ENCODE results near the gene TMEM97. TPM values are rescaled to one million over a fixed set of nuclear protein-coding genes. Genes with fewer than 3 reads are reported as not detected.

The TMEM97 gene
- total and polyA plus RNA-seq, 9 of the 15 experiments (the other 6 are each of a cell fraction or from before 2014, with no cell fraction given), result 34.6 to 121 (median 76.0) TPM

DNA sequence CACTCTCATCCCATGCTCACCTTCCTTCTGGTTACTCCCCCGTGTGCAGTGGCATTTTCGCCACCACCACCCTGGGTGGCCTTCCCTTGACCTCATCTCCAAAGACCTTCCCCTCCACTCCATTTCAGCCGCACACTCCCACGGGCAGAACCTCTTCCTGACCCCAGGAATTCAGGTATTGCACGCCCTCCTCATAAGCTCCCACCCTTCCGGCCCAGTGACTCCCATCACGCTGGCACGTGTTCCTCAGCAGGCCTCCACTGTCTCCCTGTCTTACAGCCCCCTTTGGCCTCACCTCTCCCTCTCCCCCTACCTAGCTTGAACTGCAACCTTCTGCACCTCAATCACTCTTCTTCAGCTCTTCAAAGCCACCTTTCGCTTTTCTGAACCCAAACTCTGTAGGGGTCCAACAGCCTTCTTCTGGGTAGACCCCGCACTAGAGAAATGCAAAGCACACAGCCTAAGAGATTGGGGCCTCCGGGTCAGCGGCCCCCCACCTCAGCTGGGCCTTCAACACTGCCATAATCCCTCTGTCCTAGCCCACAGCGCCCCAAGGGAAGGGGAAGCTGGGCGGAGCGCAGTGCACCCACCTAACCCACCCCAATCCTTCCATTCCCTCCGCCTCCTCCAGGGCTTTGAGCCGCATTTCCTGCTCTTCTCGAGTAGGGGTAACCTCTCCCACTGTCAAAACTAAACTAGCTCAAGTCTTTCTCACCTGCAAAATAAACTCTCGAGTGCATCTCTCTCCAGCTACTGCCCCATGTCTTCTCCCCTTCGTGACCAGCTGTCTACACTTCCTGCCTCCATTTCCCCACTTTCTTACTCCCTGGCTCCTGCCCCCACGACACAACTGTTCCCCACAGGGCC, 1.7 kb upstream of the TMEM97 start (continued):
- TF ChIP-seq IRF1 (CRISPR knock-in tag; IDR thresholded peaks at IDR 0.05; ENCODE audit: borderline replicate concordance) (no peak), HIVEP1 (CRISPR knock-in tag; IDR thresholded peaks at IDR 0.05) (no peak), USF2 (CRISPR knock-in tag; IDR thresholded peaks at IDR 0.05) (0 out of 2 replicates have a peak, but pooled peaks have one; percentile 17), TARDBP (IDR thresholded peaks at IDR 0.05) (no peak), FIP1L1 (IDR thresholded peaks at IDR 0.05; ENCODE audit: low read depth, low read length, poor library complexity, severe bottlenecking) (no peak), ZFP91 (CRISPR knock-in tag; IDR thresholded peaks at IDR 0.05) (no peak), ETV6 (IDR thresholded peaks at IDR 0.05; ENCODE audit: borderline replicate concordance in 1 of 2, low read depth in 2 of 2, low read length in 1 of 2) (no peak), ETV6 (CRISPR knock-in tag; IDR thresholded peaks at IDR 0.05; ENCODE audit: borderline replicate concordance) (no peak), CCNT2 (IDR thresholded peaks at IDR 0.05; ENCODE audit: borderline replicate concordance, extremely low read depth, insufficient read length, low read depth, low read length) (no peak), KLF10 (CRISPR knock-in tag; IDR thresholded peaks at IDR 0.05) (no peak), HNRNPL (IDR thresholded peaks at IDR 0.05; ENCODE audit: low read depth, low read length) (no peak), CREM (IDR thresholded peaks at IDR 0.05; ENCODE audit: low read depth) (no peak), EGR1 (conservative IDR thresholded peaks at IDR 0.05) (no peak), ETV1 (tag; conservative IDR thresholded peaks at IDR 0.05; ENCODE audit: low read depth) (peak; percentile 38), ZBTB33 (CRISPR knock-in tag; IDR thresholded peaks at IDR 0.05) (no peak), ZNF444 (CRISPR knock-in tag; IDR thresholded peaks at IDR 0.05) (no peak), EHMT2 (IDR thresholded peaks at IDR 0.05) (no peak)
- TF ChIP-seq, protein P1, sequence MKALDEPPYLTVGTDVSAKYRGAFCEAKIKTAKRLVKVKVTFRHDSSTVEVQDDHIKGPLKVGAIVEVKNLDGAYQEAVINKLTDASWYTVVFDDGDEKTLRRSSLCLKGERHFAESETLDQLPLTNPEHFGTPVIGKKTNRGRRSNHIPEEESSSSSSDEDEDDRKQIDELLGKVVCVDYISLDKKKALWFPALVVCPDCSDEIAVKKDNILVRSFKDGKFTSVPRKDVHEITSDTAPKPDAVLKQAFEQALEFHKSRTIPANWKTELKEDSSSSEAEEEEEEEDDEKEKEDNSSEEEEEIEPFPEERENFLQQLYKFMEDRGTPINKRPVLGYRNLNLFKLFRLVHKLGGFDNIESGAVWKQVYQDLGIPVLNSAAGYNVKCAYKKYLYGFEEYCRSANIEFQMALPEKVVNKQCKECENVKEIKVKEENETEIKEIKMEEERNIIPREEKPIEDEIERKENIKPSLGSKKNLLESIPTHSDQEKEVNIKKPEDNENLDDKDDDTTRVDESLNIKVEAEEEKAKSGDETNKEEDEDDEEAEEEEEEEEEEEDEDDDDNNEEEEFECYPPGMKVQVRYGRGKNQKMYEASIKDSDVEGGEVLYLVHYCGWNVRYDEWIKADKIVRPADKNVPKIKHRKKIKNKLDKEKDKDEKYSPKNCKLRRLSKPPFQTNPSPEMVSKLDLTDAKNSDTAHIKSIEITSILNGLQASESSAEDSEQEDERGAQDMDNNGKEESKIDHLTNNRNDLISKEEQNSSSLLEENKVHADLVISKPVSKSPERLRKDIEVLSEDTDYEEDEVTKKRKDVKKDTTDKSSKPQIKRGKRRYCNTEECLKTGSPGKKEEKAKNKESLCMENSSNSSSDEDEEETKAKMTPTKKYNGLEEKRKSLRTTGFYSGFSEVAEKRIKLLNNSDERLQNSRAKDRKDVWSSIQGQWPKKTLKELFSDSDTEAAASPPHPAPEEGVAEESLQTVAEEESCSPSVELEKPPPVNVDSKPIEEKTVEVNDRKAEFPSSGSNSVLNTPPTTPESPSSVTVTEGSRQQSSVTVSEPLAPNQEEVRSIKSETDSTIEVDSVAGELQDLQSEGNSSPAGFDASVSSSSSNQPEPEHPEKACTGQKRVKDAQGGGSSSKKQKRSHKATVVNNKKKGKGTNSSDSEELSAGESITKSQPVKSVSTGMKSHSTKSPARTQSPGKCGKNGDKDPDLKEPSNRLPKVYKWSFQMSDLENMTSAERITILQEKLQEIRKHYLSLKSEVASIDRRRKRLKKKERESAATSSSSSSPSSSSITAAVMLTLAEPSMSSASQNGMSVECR (CRISPR knock-in tag; IDR thresholded peaks at IDR 0.05), result no peak

Data from K562 (cell line).